PC-9 (cell line): Measurements from ENCODE around the gene MTG2.

ENCODE experiments used
- EZH2 ChIP-seq: fragments of 200-600 bp; sonication (generic); IDR thresholded peaks from 2 replicates; pipeline ENCODE4 v1.8.0; 2017; ENCODE audit warnings: antibody characterized with exemption, low read depth
- TF ChIP-seq, protein P1 (sequence below): fragments of 200-600 bp; sonication (generic); conservative IDR thresholded peaks from 2 replicates; pipeline ENCODE4 v1.6.1; 2017; ENCODE audit warnings: mixed run types, antibody characterized with exemption, mild to moderate bottlenecking, moderate library complexity

DNA sequence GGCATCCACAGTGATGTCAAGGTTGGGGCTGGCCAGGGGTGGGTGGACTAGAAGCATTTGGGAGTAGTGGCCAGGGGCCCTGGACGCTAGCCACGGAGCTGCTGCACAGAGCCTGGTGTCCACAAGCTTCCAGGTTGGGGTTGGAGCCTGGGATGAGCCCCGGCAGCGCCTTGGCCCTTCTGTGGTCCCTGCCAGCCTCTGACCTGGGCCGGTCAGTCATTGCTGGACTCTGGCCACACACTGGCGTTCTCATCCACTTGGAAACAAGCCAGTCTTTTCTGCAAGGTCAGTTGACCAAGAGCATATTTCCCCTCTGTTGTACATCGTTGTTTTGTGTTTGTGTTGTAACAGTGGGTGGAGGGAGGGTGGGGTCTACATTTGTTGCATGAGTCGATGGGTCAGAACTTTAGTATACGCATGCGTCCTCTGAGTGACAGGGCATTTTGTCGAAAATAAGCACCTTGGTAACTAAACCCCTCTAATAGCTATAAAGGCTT lies 48.0 kb upstream of the MTG2 start:
- TF ChIP-seq, protein P1, sequence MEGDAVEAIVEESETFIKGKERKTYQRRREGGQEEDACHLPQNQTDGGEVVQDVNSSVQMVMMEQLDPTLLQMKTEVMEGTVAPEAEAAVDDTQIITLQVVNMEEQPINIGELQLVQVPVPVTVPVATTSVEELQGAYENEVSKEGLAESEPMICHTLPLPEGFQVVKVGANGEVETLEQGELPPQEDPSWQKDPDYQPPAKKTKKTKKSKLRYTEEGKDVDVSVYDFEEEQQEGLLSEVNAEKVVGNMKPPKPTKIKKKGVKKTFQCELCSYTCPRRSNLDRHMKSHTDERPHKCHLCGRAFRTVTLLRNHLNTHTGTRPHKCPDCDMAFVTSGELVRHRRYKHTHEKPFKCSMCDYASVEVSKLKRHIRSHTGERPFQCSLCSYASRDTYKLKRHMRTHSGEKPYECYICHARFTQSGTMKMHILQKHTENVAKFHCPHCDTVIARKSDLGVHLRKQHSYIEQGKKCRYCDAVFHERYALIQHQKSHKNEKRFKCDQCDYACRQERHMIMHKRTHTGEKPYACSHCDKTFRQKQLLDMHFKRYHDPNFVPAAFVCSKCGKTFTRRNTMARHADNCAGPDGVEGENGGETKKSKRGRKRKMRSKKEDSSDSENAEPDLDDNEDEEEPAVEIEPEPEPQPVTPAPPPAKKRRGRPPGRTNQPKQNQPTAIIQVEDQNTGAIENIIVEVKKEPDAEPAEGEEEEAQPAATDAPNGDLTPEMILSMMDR, result no peak
- no peak for TF ChIP-seq EZH2
